Loucy (cell line): ENCODE data around the gene NR2C2AP.
"Not testable (repeated sequence)": the region's sequence is repeated elsewhere in the genome, so short reads cannot be mapped to it uniquely, and the experiment has no call there.

Experiments
- H2AFZ ChIP-seq: fragments of 200-600 bp; sonication (generic); 2 replicates; pipeline ENCODE4 v1.6.0; 2016; ENCODE audit warnings: antibody characterized with exemption, mild to moderate bottlenecking, low read length, moderate library complexity
- H3F3A ChIP-seq: fragments of 200-600 bp; 2 replicates; pipeline ENCODE4 v1.6.0; 2016; ENCODE audit warnings: antibody characterized with exemption, low read depth, mild to moderate bottlenecking
- H3K27me3 ChIP-seq: fragments of 200-600 bp; sonication (generic); 2 replicates; pipeline ENCODE4 v1.6.1; 2014; ENCODE audit warnings: low read length, mild to moderate bottlenecking; ENCODE audit not compliant: insufficient read depth, poor library complexity, severe bottlenecking
- H3K36me3 ChIP-seq: fragments of 200-600 bp; sonication (generic); 2 replicates; pipeline ENCODE4 v1.6.1; 2016; ENCODE audit warnings: low read length; ENCODE audit not compliant: insufficient read depth
- H3K4me1 ChIP-seq: fragments of 200-600 bp; sonication (generic); 2 replicates; pipeline ENCODE4 v1.5.1; 2014; ENCODE audit warnings: low read length, mild to moderate bottlenecking; ENCODE audit not compliant: insufficient read depth, poor library complexity, severe bottlenecking
- H3K4me2 ChIP-seq: fragments of 200-600 bp; sonication (generic); 2 replicates; pipeline ENCODE4 v1.6.0; 2014; ENCODE audit warnings: antibody characterized with exemption, low read length, low read depth, mild to moderate bottlenecking; ENCODE audit not compliant: poor library complexity, severe bottlenecking
- H3K4me3 ChIP-seq: fragments of 200-600 bp; sonication (generic); 2 replicates; pipeline ENCODE4 v1.5.1; 2014; ENCODE audit warnings: low read length, mild to moderate bottlenecking, mixed read lengths; ENCODE audit not compliant: poor library complexity, severe bottlenecking
- H3K79me2 ChIP-seq: fragments of 200-600 bp; sonication (generic); 2 replicates; pipeline ENCODE4 v1.6.1; 2014; ENCODE audit warnings: low read length; ENCODE audit not compliant: insufficient read depth
- H3K9ac ChIP-seq: fragments of 200-600 bp; sonication (generic); 2 replicates; pipeline ENCODE4 v1.6.0; 2014; ENCODE audit warnings: mild to moderate bottlenecking, low read depth, low read length, moderate library complexity; ENCODE audit not compliant: poor library complexity, severe bottlenecking
- H3K9me2 ChIP-seq: fragments of 200-600 bp; sonication (generic); replicated peaks from 2 replicates; pipeline ENCODE4 v1.6.1; 2016; ENCODE audit warnings: low read depth, low read length, mixed read lengths
- H3K9me3 ChIP-seq: fragments of 200-600 bp; sonication (generic); 2 replicates; pipeline ENCODE4 v1.6.1; 2014; ENCODE audit warnings: mild to moderate bottlenecking, antibody characterized with exemption, low read length, low read depth; ENCODE audit not compliant: insufficient read depth
- H4K20me1 ChIP-seq: fragments of 200-600 bp; sonication (generic); 2 replicates; pipeline ENCODE4 v1.6.0; 2014; ENCODE audit warnings: antibody characterized with exemption, low read length, mild to moderate bottlenecking; ENCODE audit not compliant: insufficient read depth, poor library complexity, severe bottlenecking
- CTCF ChIP-seq: fragments of 200-600 bp; sonication (generic); conservative IDR thresholded peaks from 2 replicates; pipeline ENCODE4 v1.5.1; 2014; ENCODE audit warnings: mild to moderate bottlenecking, antibody characterized with exemption, low read length
- EZH2phosphoT487 ChIP-seq: fragments of 200-600 bp; IDR thresholded peaks from 2 replicates; pipeline ENCODE4 v1.6.1; 2018; ENCODE audit warnings: antibody characterized with exemption, mild to moderate bottlenecking, moderate library complexity, borderline replicate concordance

NR2C2AP gene

GRCh38 chr19:19176950-19177349, 26.3 kb downstream of the NR2C2AP start:
- Histone ChIP-seq H3K9ac (no peak overlapping the region), H3K36me3 (peaks cover 8% of the 10 kb centered on the region; the same call in 1 of the 2 replicates), H3K27me3 (no peaks in the 10 kb centered on the region), H3K4me2 (no peak overlapping the region), H3K9me2 (no peaks in the 10 kb centered on the region), H3K4me1 (no peaks in the 10 kb centered on the region), H4K20me1 (no peaks in the 10 kb centered on the region), H2AFZ (no peak overlapping the region), H3F3A (no peaks in the 10 kb centered on the region), H3K79me2 (no peaks in the 10 kb centered on the region), H3K9me3 (no peaks in the 10 kb centered on the region), H3K4me3 (no peak overlapping the region)
- TF ChIP-seq EZH2phosphoT487 (no peak), CTCF (no peak)

- H2AFZ ChIP-seq, H3F3A ChIP-seq, H3K36me3 ChIP-seq, H3K9me2 ChIP-seq, H3K4me3 ChIP-seq, H4K20me1 ChIP-seq, H3K9ac ChIP-seq, H3K79me2 ChIP-seq, H3K27me3 ChIP-seq, H3K9me3 ChIP-seq, H3K4me1 ChIP-seq, H3K4me2 ChIP-seq: not testable (repeated sequence)
Measured at GRCh38 chr19:19173243-19173642, 30.0 kb downstream of the NR2C2AP start.

DNA sequence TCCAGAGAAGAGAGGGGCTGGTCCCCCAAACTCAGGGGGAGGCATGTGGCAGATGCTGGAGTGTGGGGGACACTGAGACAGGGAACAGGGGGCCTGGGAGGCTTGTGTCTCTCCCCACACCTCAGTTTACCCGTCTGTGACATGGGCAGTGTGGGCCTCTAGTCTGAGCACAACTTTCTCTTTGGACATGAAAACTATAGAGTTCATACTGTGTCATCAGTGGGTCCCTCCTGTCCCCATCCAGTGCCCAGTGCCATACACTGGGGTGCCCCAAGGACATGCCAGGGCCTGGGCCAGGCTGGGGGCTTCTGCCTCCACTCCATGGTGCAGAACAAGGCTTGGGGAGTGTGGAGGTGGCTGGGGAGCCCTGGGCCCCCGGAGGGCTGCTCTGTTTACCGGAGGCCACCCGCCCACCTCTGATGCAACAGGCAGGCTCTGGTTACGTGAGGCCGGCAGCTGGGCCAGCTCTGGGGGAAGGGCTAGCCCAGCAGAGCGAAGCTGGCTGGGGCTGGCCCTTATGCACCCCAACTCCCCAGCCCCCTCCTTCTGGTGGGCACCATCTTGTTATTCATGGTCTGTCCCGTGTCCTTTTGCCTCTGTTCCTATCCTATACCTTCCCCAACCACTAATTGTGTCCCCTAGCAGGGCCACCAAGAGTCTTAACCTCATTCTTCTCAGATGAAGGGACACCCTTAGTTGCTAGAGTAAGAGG, 31.2 kb downstream of the NR2C2AP start:
- H3K27me3 ChIP-seq: no peaks in the 10 kb centered on the region
- H3K9ac ChIP-seq: no peak overlapping the region

More for the DNA sequence above, 31.2 kb downstream of the NR2C2AP start:
- no peaks in the 10 kb centered on the region for H4K20me1 ChIP-seq
- no peaks in the 10 kb centered on the region for H3K36me3 ChIP-seq
- H3K4me1 ChIP-seq: no peaks in the 10 kb centered on the region
- no peak overlapping the region for H3K4me3 ChIP-seq
- H3K79me2 ChIP-seq: no peaks in the 10 kb centered on the region
- TF ChIP-seq CTCF (no peak), EZH2phosphoT487 (no peak)
- no peaks in the 10 kb centered on the region for H3K9me3 ChIP-seq
- no peak overlapping the region for H2AFZ ChIP-seq
- H3K4me2 ChIP-seq: no peak overlapping the region
- H3K9me2 ChIP-seq: no peaks in the 10 kb centered on the region
- no peaks in the 10 kb centered on the region for H3F3A ChIP-seq
